ENCODE measurements around the gene SEC14L6. TPM values are rescaled to one million over a fixed set of nuclear protein-coding genes. Genes with fewer than 3 reads are reported as not detected.

The SEC14L6 gene
- total RNA-seq, 1 experiment from 2014 or later: 1.1 TPM

DNA sequence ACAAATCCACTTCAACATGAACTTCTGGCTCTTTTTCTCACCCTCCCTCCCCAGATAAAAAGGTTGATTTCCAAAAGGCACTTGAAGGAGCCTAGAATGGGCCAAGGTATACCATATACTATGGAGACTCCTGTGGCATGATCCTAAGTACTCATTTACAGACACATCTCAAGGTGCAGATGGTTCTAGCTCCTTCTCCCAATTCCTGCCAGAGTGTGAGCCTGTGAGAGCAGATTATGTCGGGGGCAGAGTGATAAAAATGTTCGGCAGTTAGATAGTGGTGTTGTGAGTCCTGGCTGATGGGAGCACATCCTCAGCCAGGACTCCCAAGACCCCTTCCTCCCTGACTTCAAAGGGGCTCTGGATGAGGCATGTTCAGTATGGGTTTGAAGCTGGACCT lies 66.6 kb downstream of the SEC14L6 start:
- H3K18ac ChIP-seq (ENCODE audit: insufficient read length, low read depth, low read length): no peak overlapping the region
- no peak overlapping the region for H3K4ac ChIP-seq (ENCODE audit: low read depth, low read length)
- Mint-ChIP-seq H3K4me3 (no peak overlapping the region), H3K4me1 (peaks cover 4 to 12% of the 10 kb centered on the region in 2 experiments), H3K9me3 (no peaks in the 10 kb centered on the region; a peak in 1 of 5 replicates), H3K36me3 (ENCODE audit: insufficient read depth in 1 of 3, low read depth in 3 of 3) (no peaks in the 10 kb centered on the region), H3K27ac (no peak overlapping the region), H3K27me3 (ENCODE audit: low read depth) (peaks cover 8% of the 10 kb centered on the region; the same call in 1 of the 2 replicates)
- no peaks in the 10 kb centered on the region for H3K79me1 ChIP-seq (ENCODE audit: insufficient read depth, low read depth, low read length, poor library complexity, severe bottlenecking)
- no peak overlapping the region for H4K91ac ChIP-seq (ENCODE audit: insufficient read length, low read depth, low read length)
- WGBS (ENCODE audit: extremely low coverage, insufficient read length, low lambda C conversion rate): no CpG with 5 or more reads among the region's 2 CpGs
- H3K27me3 ChIP-seq (ENCODE audit: insufficient read depth, low read length): no peaks in the 10 kb centered on the region
- H4K5ac ChIP-seq (ENCODE audit: insufficient read length, low read depth, low read length): no peak overlapping the region
- no peak overlapping the region for H3T11ph ChIP-seq (ENCODE audit: low read length)
- H4K20me1 ChIP-seq (ENCODE audit: control insufficient read depth, insufficient read depth, insufficient read length): no peaks in the 10 kb centered on the region
- H3K56ac ChIP-seq (ENCODE audit: insufficient read length, low read depth, low read length): no peak overlapping the region
- H3K4me1 ChIP-seq (ENCODE audit: insufficient read depth, low read length): no peaks in the 10 kb centered on the region
- no peak for DNase-seq
- no peak overlapping the region for H2AK5ac ChIP-seq (ENCODE audit: insufficient read length, low read length)
- no peak overlapping the region for H2BK15ac ChIP-seq (ENCODE audit: low read depth, low read length)
- no peak overlapping the region for H2BK5ac ChIP-seq (ENCODE audit: insufficient read length, low read length)
- no peaks in the 10 kb centered on the region for H3K9me3 ChIP-seq (ENCODE audit: control insufficient read depth, low read depth, low read length)
- no peak overlapping the region for H2AFZ ChIP-seq (ENCODE audit: low read length)
- H2BK12ac ChIP-seq (ENCODE audit: insufficient read length, low read depth, low read length): no peak overlapping the region
- no peak overlapping the region for H3K23ac ChIP-seq (ENCODE audit: insufficient read length, low read depth, low read length)
- TF ChIP-seq, protein P1, sequence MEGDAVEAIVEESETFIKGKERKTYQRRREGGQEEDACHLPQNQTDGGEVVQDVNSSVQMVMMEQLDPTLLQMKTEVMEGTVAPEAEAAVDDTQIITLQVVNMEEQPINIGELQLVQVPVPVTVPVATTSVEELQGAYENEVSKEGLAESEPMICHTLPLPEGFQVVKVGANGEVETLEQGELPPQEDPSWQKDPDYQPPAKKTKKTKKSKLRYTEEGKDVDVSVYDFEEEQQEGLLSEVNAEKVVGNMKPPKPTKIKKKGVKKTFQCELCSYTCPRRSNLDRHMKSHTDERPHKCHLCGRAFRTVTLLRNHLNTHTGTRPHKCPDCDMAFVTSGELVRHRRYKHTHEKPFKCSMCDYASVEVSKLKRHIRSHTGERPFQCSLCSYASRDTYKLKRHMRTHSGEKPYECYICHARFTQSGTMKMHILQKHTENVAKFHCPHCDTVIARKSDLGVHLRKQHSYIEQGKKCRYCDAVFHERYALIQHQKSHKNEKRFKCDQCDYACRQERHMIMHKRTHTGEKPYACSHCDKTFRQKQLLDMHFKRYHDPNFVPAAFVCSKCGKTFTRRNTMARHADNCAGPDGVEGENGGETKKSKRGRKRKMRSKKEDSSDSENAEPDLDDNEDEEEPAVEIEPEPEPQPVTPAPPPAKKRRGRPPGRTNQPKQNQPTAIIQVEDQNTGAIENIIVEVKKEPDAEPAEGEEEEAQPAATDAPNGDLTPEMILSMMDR (conservative IDR thresholded peaks at IDR 0.05): no peak
- H3K14ac ChIP-seq (ENCODE audit: insufficient read depth, low read length): no peak overlapping the region
- no peak overlapping the region for H2BK20ac ChIP-seq (ENCODE audit: low read depth, low read length, poor library complexity, severe bottlenecking)
- no peak overlapping the region for H3K27ac ChIP-seq (ENCODE audit: insufficient read length, low read depth, low read length)
- H3K4me2 ChIP-seq (ENCODE audit: insufficient read depth, insufficient read length, low read length): no peak overlapping the region
- H4K8ac ChIP-seq (replicated peaks; ENCODE audit: insufficient read length, low read depth, low read length): no peak overlapping the region
- no peak overlapping the region for H2BK120ac ChIP-seq (ENCODE audit: low read depth, low read length, poor library complexity, severe bottlenecking)
- no peaks in the 10 kb centered on the region for H3K23me2 ChIP-seq (ENCODE audit: insufficient read length, low read depth, low read length, poor library complexity, severe bottlenecking)
- H3K79me2 ChIP-seq (ENCODE audit: insufficient read depth, low read length): no peaks in the 10 kb centered on the region
- no peak overlapping the region for H3K9ac ChIP-seq (ENCODE audit: extremely low read depth, insufficient read length, low read length)
